DND-41 (cell line): Measurements from ENCODE around the gene SLC25A3.

Source experiments
- ATAC-seq: fragments of 200-7000 bp; cut with Tn5 transposase; 3 replicates; pipeline ENCODE4 v1.9.1; 2021; ENCODE audit warnings: low read depth; ENCODE audit not compliant: insufficient read depth
- DNase-seq: peaks from one replicate; pipeline ENCODE4 v3.0.0-alpha.2; 2020
- H2AFZ ChIP-seq: 2 replicates; pipeline ENCODE4 v1.6.0; 2012; ENCODE audit warnings: low read depth, low read length
- H3K27ac ChIP-seq: 2 replicates; pipeline ENCODE4 v1.5.1; 2012; ENCODE audit warnings: low read length, inconsistent platforms
- H3K27me3 ChIP-seq: fragments of 200-600 bp; sonication (generic); 2 replicates; pipeline ENCODE4 v1.6.0; 2012; ENCODE audit warnings: low read length, mild to moderate bottlenecking, inconsistent platforms; ENCODE audit not compliant: insufficient read depth, poor library complexity
- H3K36me3 ChIP-seq: 2 replicates; pipeline ENCODE4 v1.5.1; 2012; ENCODE audit warnings: low read length, inconsistent platforms; ENCODE audit not compliant: insufficient read depth
- H3K4me1 ChIP-seq: 2 replicates; pipeline ENCODE4 v1.5.1; 2012; ENCODE audit warnings: mild to moderate bottlenecking, low read length; ENCODE audit not compliant: insufficient read depth
- H3K4me2 ChIP-seq: 2 replicates; pipeline ENCODE4 v1.6.0; 2012; ENCODE audit warnings: mild to moderate bottlenecking, moderate library complexity, low read length, inconsistent platforms; ENCODE audit not compliant: insufficient read depth
- H3K4me3 ChIP-seq, 2 experiments: fragments of 200-600 bp in 1 of 2; shearing (Covaris generic) in 1 of 2; 2 replicates each; pipeline ENCODE4 v1.5.1; 2012 to 2016; ENCODE audit warnings: inconsistent platforms in 2 of 2, low read length in 2 of 2, mild to moderate bottlenecking in 2 of 2, low read depth in 1 of 2, moderate library complexity in 1 of 2
- H3K79me2 ChIP-seq: 2 replicates; pipeline ENCODE4 v1.6.0; 2012; ENCODE audit warnings: low read length, inconsistent platforms; ENCODE audit not compliant: insufficient read depth
- H3K9ac ChIP-seq: 2 replicates; pipeline ENCODE4 v1.6.0; 2012; ENCODE audit warnings: low read depth, mild to moderate bottlenecking, inconsistent platforms, low read length, moderate library complexity
- H3K9me3 ChIP-seq: 2 replicates; pipeline ENCODE4 v1.5.1; 2012; ENCODE audit warnings: low read length, moderate library complexity, mild to moderate bottlenecking, inconsistent platforms; ENCODE audit not compliant: insufficient read depth, severe bottlenecking
- H4K20me1 ChIP-seq: 2 replicates; pipeline ENCODE4 v1.6.0; 2012; ENCODE audit warnings: low read length; ENCODE audit not compliant: insufficient read depth
- EZH2 ChIP-seq: IDR thresholded peaks from 3 replicates; pipeline ENCODE4 v1.6.1; 2012; ENCODE audit warnings: borderline replicate concordance, low read depth, mild to moderate bottlenecking, moderate library complexity, low read length, inconsistent platforms; ENCODE audit not compliant: severe bottlenecking
- TF ChIP-seq, protein P1 (sequence below): IDR thresholded peaks from 2 replicates; pipeline ENCODE4 v1.5.1; 2012; ENCODE audit warnings: borderline replicate concordance, low read length, moderate library complexity, mild to moderate bottlenecking; ENCODE audit not compliant: poor library complexity, severe bottlenecking; ENCODE audit errors: extremely low read depth

SLC25A3 gene

GRCh38 chr12:98635657-98636323 is 42.3 kb downstream of the SLC25A3 start:
- TF ChIP-seq, protein P1, sequence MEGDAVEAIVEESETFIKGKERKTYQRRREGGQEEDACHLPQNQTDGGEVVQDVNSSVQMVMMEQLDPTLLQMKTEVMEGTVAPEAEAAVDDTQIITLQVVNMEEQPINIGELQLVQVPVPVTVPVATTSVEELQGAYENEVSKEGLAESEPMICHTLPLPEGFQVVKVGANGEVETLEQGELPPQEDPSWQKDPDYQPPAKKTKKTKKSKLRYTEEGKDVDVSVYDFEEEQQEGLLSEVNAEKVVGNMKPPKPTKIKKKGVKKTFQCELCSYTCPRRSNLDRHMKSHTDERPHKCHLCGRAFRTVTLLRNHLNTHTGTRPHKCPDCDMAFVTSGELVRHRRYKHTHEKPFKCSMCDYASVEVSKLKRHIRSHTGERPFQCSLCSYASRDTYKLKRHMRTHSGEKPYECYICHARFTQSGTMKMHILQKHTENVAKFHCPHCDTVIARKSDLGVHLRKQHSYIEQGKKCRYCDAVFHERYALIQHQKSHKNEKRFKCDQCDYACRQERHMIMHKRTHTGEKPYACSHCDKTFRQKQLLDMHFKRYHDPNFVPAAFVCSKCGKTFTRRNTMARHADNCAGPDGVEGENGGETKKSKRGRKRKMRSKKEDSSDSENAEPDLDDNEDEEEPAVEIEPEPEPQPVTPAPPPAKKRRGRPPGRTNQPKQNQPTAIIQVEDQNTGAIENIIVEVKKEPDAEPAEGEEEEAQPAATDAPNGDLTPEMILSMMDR: no peak
- no peak for TF ChIP-seq EZH2
- no peak for DNase-seq
- Histone ChIP-seq H4K20me1 (no peaks in the 10 kb centered on the region), H3K36me3 (peaks cover 23% of the 10 kb centered on the region), H2AFZ (no peak overlapping the region), H3K4me1 (peaks cover 3% of the 10 kb centered on the region), H3K79me2 (peaks cover 72% of the 10 kb centered on the region), H3K4me2 (no peak overlapping the region), H3K9ac (no peak overlapping the region), H3K9me3 (no peaks in the 10 kb centered on the region), H3K27me3 (no peaks in the 10 kb centered on the region), H3K4me3 (no peak overlapping the region), H3K27ac (no peak overlapping the region)
- no peak for ATAC-seq

- H4K20me1 ChIP-seq: no peaks in the 10 kb centered on the region
- H3K4me1 ChIP-seq: peaks cover 15% of the 10 kb centered on the region
- H3K36me3 ChIP-seq: peaks cover 21% of the 10 kb centered on the region
- no peak overlapping the region for H3K9ac ChIP-seq
- H3K27ac ChIP-seq: no peak overlapping the region
- no peak for TF ChIP-seq EZH2
- TF ChIP-seq, protein P1: no peak
- H3K9me3 ChIP-seq: no peaks in the 10 kb centered on the region
- H3K27me3 ChIP-seq: no peaks in the 10 kb centered on the region
- no peak overlapping the region for H2AFZ ChIP-seq
- H3K79me2 ChIP-seq: peaks cover 85% of the 10 kb centered on the region
- H3K4me3 ChIP-seq: no peak overlapping the region
- DNase-seq: no peak
- no peak for ATAC-seq
- no peak overlapping the region for H3K4me2 ChIP-seq
These were observed 43.6 kb downstream of the SLC25A3 start for GRCh38 chr12:98637068-98637467.

GRCh38 chr12:98638009-98638408 is 44.5 kb downstream of the SLC25A3 start:
- TF ChIP-seq, protein P1: no peak
- TF ChIP-seq EZH2: no peak
- Histone ChIP-seq H4K20me1 (no peaks in the 10 kb centered on the region), H3K36me3 (peaks cover 13% of the 10 kb centered on the region), H3K9me3 (no peaks in the 10 kb centered on the region), H3K9ac (no peak overlapping the region), H3K4me1 (peaks cover 24% of the 10 kb centered on the region), H3K4me3 (no peak overlapping the region), H3K4me2 (no peak overlapping the region), H3K27ac (no peak overlapping the region), H3K79me2 (peaks cover 89% of the 10 kb centered on the region), H2AFZ (no peak overlapping the region), H3K27me3 (no peaks in the 10 kb centered on the region)
- ATAC-seq: no peak
- no peak for DNase-seq
